Measurements from ENCODE around the gene GTF2IRD1. TPM values are rescaled to one million over a fixed set of nuclear protein-coding genes. Genes with fewer than 3 reads are reported as not detected.

The GTF2IRD1 gene
- total and polyA plus RNA-seq, 2 experiments from 2014 or later = 28.7 to 37.1 TPM

DNA sequence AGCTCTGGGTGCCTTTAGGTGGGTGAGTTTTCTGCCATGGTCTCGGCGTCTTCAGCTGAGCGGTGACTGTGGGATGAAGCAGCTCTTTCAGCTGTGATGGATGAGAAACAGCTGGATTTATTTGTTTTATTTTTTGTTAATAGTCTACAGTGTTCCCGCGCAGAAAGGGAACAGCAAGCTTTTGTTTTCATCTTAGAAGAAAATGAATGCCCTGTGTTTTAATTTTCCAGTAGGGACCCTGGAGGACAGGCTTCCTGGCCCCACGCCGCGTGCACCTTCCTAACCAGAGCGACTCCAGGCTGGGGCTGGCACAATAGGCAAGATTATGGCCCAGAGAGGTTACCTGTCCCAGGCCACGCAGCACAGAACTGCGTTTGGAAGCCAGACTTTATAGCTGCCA is 57.6 kb downstream of the GTF2IRD1 start:
- no peak for TF ChIP-seq CREB1 (CRISPR knock-in tag; IDR thresholded peaks at IDR 0.05; ENCODE audit: low read depth)
- no peak for TF ChIP-seq ZNF114 (CRISPR knock-in tag; IDR thresholded peaks at IDR 0.05)
- no peak for TF ChIP-seq STAT1 (IDR thresholded peaks at IDR 0.05; ENCODE audit: unreplicated experiment)
- no peak for TF ChIP-seq ZNF331 (CRISPR knock-in tag; IDR thresholded peaks at IDR 0.05; ENCODE audit: low read depth)
- no peak for TF ChIP-seq EZH2phosphoT487 (IDR thresholded peaks at IDR 0.05; ENCODE audit: unreplicated experiment)
- no peak for TF ChIP-seq EZH2 (IDR thresholded peaks at IDR 0.05; ENCODE audit: low read depth, unreplicated experiment)
- DNase-seq (ENCODE audit: low spot score) (no peak), ATAC-seq (no peak)
- Histone ChIP-seq H3K4me2 (no peak overlapping the region), H3K27me3 (ENCODE audit: insufficient read depth) (no peaks in the 10 kb centered on the region), H3K79me2 (replicated peaks; ENCODE audit: insufficient read depth) (no peaks in the 10 kb centered on the region), H3F3A (replicated peaks; ENCODE audit: low read depth) (no peaks in the 10 kb centered on the region), H3K4me1 (ENCODE audit: insufficient read depth) (no peaks in the 10 kb centered on the region), H3K4me3 (no peak overlapping the region), H3K36me3 (ENCODE audit: insufficient read depth) (no peaks in the 10 kb centered on the region), H2AFZ (no peak overlapping the region), H3K27ac (ENCODE audit: low read depth) (no peak overlapping the region), H3K9me2 (ENCODE audit: insufficient read depth) (no peaks in the 10 kb centered on the region), H4K20me1 (replicated peaks; ENCODE audit: insufficient read depth) (peaks cover 5% of the 10 kb centered on the region; the same call in 1 of the 2 replicates)
- H3K4me3 Mint-ChIP-seq = no peak overlapping the region
- H3K27me3 Mint-ChIP-seq (ENCODE audit: insufficient read depth, low read depth, poor library complexity) = peaks cover 3% of the 10 kb centered on the region
- H3K27ac Mint-ChIP-seq = no peak overlapping the region
- H3K36me3 Mint-ChIP-seq (ENCODE audit: low read depth) = peaks cover 19% of the 10 kb centered on the region
- H3K9me3 Mint-ChIP-seq = no peaks in the 10 kb centered on the region
- H3K4me1 Mint-ChIP-seq = no peaks in the 10 kb centered on the region

GRCh38 chr7:74512762-74513161 is 59.1 kb downstream of the GTF2IRD1 start:
- Histone ChIP-seq H4K20me1 (replicated peaks; ENCODE audit: insufficient read depth) (no peaks in the 10 kb centered on the region), H3K27me3 (ENCODE audit: insufficient read depth) (no peaks in the 10 kb centered on the region), H3K36me3 (ENCODE audit: insufficient read depth) (no peaks in the 10 kb centered on the region), H3F3A (replicated peaks; ENCODE audit: low read depth) (no peaks in the 10 kb centered on the region), H3K4me3 (no peak overlapping the region), H3K79me2 (replicated peaks; ENCODE audit: insufficient read depth) (no peaks in the 10 kb centered on the region), H3K9me2 (ENCODE audit: insufficient read depth) (no peaks in the 10 kb centered on the region), H3K4me1 (ENCODE audit: insufficient read depth) (no peaks in the 10 kb centered on the region), H3K27ac (ENCODE audit: low read depth) (no peak overlapping the region), H2AFZ (no peak overlapping the region), H3K4me2 (no peak overlapping the region)
- Mint-ChIP-seq H3K27me3 (ENCODE audit: insufficient read depth, low read depth, poor library complexity) (peaks cover 6% of the 10 kb centered on the region), H3K27ac (no peak overlapping the region), H3K4me3 (no peak overlapping the region), H3K9me3 (no peaks in the 10 kb centered on the region), H3K36me3 (ENCODE audit: low read depth) (peaks cover 19% of the 10 kb centered on the region), H3K4me1 (no peaks in the 10 kb centered on the region)
- DNase-seq (ENCODE audit: low spot score) (no peak), ATAC-seq (no peak)
- TF ChIP-seq JUNB (IDR thresholded peaks at IDR 0.05; ENCODE audit: unreplicated experiment) (no peak), REST (IDR thresholded peaks at IDR 0.05; ENCODE audit: unreplicated experiment) (no peak), CREB1 (CRISPR knock-in tag; IDR thresholded peaks at IDR 0.05; ENCODE audit: low read depth) (no peak), NANOG (IDR thresholded peaks at IDR 0.05; ENCODE audit: borderline replicate concordance) (no peak)
- TF ChIP-seq, protein P1, sequence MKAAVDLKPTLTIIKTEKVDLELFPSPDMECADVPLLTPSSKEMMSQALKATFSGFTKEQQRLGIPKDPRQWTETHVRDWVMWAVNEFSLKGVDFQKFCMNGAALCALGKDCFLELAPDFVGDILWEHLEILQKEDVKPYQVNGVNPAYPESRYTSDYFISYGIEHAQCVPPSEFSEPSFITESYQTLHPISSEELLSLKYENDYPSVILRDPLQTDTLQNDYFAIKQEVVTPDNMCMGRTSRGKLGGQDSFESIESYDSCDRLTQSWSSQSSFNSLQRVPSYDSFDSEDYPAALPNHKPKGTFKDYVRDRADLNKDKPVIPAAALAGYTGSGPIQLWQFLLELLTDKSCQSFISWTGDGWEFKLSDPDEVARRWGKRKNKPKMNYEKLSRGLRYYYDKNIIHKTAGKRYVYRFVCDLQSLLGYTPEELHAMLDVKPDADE (IDR thresholded peaks at IDR 0.05) = no peak
